GF-D8 (cell line): ENCODE measurements around the gene EGLN2.
"Not testable (repeated sequence)": the region's sequence is repeated elsewhere in the genome, so short reads cannot be mapped to it uniquely, and the experiment has no call there.

Experiments
- DNase-seq: peaks from one replicate; lab custom pipeline; 2025; lab: John Stamatoyannopoulos, UW

The EGLN2 gene

DNA sequence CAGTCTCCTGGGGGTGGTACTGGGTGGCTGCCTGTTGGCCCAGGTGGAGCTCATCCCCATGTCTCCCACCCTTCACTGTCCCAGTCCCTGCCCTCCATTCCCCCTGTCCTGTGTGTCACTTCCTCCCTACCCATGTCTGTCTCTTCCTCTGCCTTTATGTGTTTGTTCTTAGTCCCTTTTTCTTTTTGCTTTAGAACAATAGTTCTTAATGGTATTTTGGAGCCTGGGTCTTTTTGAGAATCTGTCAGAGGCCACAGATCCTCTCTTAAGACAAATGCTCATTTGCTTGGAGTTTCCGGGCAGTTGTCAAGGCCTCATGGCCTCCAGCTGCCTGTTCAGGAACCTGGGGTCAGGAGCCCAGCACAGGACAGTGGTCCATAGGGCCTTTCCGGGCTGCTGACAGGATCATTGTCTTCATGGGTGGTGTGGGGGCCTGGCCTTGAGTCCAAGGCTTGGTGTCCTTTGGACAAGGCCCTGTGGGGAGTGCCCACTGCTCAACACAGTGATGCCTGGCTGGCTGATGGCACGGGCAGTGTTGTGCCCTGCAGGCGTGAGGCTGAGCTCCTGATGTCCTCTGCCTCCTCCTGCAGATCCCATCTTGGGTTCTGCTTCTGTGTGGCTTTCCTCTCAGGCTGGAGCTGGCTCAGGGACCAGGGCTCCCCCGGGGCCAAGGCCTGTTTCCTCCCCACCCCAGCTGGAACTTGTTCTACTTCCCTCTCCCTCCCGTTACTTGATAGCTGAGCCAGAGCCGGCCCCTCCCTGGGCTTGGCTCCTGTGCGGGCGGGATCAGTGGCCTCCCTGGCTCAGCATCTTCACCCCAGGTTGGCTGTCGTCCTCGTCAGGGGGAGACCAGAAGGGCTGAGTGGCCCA, 3.5 kb downstream of the EGLN2 start:
- peak; percentile 20 for DNase-seq

DNA sequence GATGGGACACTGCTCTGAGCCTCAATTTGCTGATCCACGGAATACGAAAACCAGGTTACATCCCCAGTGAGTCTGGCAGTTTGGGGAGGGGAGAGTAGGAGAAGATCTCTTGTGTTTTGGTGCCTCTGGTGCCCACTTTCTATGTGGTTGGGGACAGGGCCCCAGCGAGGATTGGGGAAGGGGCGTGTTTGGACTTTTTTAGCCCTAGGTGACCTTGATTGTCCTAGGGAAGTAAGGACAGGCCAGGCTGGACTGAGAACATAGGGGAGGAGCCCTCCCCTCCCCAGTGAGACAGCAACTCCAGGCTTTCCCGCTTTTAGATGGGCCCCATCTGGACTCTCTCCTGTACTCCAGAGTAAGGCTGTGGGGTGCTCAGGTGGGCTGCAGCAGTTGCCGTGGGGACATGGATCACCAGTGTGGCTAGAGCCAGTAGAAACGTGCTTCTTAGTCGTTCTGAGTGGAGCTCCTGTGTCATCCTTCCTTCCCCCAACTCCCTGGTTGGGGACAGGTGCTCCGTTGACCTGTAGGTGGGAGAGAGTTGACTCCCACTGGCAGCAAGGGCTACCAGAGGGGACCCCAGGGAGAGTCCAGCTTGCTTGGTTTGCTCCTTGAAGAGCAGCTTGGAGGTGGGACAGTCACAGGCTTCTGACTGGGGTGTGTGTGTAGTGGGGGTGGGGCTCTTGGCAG, 4.3 kb downstream of the EGLN2 start:
- no peak for DNase-seq

GRCh38 chr19:40803857-40804782, 5.1 kb downstream of the EGLN2 start:
- no peak for DNase-seq

- no peak for DNase-seq
Observed at GRCh38 chr19:40804783-40805242, 5.8 kb downstream of the EGLN2 start.

DNA sequence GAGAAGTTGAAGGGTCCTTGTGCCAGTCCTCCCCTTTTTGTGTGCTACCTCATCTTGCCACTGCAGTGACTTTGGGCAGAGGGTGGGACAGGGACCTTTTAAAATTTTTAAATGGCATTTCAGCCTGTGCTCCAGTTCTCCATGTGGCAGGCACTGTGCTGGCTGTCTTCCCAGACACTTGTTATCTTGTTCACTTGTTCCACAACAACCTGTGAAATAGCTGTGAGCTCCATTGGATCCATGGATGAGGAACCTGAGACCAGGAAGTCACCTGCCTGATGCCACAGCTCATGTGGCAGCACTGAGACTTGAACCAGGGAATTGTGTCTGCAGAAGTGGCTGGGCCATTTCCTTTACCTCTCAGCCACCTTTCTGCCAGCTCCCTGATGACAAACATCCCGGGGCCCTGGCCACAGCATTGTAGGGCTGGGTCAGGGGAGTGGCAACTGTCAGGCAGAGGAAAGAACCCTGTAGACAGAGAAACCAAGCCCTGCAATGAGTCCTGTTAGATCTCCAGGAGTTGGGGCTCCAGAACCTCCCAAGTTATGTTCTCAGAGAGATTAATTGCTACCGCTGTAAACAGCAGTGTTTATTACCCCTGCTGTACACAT, 6.4 kb downstream of the EGLN2 start:
- DNase-seq: no peak

GRCh38 chr19:40806423-40807146, 7.6 kb downstream of the EGLN2 start:
- no peak for DNase-seq

- DNase-seq: no peak
Observed at GRCh38 chr19:40807147-40808020, 8.4 kb downstream of the EGLN2 start.

DNA sequence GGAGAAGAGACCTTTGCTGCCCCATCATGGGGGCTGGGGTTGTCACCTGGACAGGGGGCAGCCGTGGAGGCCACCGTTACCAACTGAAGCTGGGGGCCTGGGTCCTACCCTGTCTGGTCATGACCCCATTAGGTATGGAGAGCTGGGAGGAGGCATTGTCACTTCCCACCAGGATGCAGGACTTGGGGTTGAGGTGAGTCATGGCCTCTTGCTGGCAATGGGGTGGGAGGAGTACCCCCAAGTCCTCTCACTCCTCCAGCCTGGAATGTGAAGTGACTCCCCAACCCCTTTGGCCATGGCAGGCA, 9.0 kb downstream of the EGLN2 start:
- DNase-seq: no peak

DNA sequence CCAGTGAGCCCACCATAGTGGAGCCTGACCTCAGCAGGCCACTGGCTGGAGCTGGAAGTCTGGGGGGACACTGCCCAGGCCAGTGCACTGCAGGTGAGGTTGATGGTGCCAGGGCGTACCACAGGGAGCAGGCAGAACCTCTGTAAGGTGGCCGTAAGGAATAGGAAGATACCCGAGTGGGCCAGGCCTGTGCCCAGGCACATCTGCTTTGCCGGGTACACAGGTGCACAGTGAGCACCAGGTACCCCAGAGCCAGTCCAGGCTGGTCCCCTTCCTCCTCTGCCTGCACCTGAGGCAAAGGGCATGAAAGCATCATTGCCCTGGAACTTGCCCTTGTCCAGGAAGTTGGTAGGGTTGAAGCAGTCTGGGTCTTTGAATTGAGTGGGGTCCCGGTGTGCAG, 9.5 kb downstream of the EGLN2 start:
- DNase-seq: no peak

DNA sequence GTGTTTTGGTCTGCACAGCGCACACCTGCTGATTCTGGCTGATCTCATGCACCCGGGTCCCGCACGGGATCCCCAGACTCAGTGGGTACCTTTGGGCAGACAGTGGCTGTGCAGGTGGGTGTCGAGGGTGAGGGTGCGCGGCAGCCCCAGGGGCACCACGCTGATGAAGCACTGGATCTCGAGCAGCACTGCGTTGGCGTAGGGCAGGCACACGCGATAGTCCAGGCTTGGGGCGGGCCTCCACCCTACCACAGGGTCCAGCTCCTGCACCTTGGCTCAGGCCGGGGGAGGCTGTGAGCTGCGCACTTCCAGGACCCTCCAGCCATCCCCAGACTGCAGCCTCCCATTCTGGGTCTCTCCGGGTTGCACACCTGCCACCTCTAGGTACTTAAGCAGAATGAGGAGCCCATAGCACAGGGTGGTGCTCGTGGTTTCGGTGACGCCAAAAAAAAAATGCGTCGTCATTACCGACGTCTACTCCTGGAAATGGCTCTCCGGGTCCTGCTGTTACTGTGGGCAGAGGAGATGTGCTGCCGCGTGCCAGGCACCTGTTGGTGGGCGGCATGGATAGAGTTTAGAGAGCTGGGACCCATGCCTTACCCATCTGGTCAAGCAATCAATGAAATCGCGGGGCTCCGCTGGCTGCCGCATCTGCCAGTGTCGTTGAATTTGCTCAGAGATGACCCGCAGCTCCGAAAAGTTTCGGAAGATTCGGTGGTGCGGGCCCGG, 10.5 kb downstream of the EGLN2 start:
- no peak for DNase-seq

DNA sequence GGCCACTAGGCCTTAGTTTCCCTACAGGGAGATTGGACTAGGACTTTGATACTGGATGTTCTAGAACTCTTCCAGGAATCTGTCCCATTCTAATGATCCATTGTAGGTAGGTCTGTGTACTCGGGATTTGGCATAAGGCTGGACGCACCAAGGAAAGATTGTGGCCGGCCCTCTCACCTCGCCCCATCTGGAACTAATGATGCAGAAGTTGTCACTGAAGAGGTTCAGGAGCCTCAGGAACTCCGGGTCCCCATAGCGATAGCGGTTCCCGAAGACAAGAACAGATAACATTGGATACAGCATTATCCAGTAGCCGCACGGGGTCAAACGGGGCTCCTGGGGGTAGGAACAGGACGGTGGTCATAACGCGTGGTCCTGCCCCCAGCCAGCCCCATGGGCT, 11.2 kb downstream of the EGLN2 start:
- DNase-seq: no peak

GRCh38 chr19:40810649-40811408, 11.8 kb downstream of the EGLN2 start:
- DNase-seq: not testable (repeated sequence)

DNA sequence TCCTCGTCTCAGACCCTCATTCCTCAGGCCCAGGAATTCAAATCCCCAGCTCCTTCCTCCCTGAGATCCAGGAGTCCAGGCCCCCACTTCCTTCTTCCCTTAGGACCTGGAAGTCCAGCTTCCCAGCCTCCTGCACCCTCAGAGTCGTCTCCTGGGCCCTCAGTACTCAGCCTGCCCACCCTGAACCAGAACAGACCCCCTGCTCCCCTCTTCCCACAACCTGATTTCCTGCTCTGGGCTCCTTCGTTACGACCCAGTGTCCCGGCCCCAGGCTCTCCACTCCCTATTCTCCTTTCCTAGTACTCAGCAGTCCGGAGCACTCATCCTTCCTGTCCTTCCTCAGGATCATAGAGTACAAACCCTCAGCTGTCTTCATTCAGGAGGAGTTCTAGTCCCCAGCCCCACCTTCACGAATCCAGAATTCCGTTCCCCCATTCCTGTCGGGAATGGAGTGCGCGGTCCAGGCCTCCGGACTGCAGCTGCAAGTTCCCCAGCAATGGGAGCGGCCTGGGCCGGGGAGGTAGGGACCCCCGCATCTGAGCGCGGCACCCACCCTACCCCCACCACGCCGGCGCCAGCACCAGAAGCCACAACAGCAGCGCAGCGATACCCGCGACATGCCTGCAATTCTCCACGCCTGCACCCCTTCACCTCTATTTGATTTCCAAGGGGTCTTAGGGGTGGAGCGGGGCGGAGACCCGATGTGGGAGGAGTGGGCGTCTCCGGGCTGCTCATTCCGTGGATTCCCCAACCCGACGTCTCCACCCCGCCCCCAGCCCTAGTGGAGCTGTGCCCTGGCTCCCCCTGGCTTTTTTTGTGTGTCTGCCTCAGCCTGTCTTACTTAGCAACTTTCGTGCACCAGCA, 12.7 kb downstream of the EGLN2 start:
- DNase-seq: no peak

GRCh38 chr19:40812571-40812970, 13.6 kb downstream of the EGLN2 start:
- not testable (repeated sequence) for DNase-seq

GRCh38 chr19:40813182-40813581, 14.2 kb downstream of the EGLN2 start:
- no peak for DNase-seq

DNA sequence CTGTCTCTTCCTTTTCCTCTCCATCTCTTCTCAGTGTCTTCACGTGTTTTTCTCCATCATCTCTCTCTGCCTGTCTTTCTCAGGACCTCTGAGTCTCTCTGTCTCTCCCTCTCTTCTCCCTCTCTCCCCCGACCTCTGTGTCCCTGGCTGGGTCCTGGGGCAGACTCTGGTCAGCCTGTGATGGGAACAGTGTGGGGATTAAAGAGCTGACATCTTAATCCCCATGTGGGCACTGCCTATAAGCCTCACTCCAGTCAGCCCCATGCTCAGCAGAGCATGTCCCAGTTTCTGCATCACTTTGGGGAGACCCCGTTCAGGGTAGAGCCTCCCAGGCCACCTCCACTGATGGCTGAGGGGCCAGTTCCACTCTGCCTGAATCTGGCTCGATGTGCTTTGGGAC, 16.2 kb downstream of the EGLN2 start:
- no peak for DNase-seq

DNA sequence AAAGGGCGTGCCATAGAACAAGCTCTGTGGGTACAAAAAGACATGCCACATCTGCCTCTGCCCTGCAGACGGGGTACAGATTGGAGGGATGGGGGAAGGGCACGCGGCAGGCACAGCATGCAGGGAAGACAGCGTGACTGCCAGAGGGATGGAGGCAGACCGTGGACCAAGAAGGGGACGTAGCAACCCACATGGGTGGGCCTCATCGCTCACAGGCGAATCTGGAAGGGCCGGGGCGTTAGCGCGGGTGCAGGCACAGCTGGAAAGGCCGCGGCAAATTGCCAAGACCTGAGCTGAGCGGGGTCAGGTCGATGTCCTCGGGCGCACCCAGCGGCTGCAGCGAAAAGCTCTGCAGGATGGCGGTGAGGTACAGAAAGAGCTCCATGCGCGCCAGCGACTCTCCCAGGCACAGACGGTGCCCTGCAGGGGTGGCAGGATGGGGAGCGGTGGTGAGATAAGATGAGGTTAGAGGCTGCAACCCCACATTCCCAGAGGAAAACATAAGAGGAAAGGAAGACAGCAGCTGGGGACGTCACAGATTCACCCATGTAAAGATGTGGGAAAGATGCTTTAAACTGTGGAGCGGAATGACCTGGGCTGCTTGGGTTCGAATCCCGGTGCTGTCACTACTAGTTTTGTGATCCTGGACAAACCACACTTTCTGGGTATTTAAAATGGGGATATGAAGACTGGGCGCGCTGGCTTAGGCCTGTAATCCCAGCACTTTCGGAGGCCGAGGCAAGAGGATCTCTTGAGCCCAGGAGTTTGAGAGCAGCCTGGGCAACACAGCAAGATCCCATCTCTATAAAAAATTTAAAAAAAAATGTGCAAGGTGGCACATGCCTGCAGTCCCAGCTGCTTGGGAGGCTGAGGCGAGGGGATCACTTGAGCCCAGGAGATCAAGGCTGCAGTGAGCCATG, 19.7 kb downstream of the EGLN2 start:
- not testable (repeated sequence) for DNase-seq
